Ishikawa (cell line): Measurements from ENCODE around the gene MS4A12.

ENCODE experiments used
- CEBPB ChIP-seq: IDR thresholded peaks from 2 replicates; pipeline ENCODE4 v1.6.1; 2012
- CREB1 ChIP-seq: IDR thresholded peaks from 2 replicates; pipeline ENCODE4 v1.6.1; 2012; ENCODE audit warnings: low read depth
- EGR1 ChIP-seq: IDR thresholded peaks from 2 replicates; pipeline ENCODE4 v1.6.1; 2012
- EP300 ChIP-seq: IDR thresholded peaks from 2 replicates; pipeline ENCODE4 v1.6.1; 2012; ENCODE audit warnings: borderline replicate concordance
- FOXM1 ChIP-seq: IDR thresholded peaks from 2 replicates; pipeline ENCODE4 v1.6.1; 2012; ENCODE audit warnings: low read depth, borderline replicate concordance
- NFIC ChIP-seq: IDR thresholded peaks from 2 replicates; pipeline ENCODE4 v1.6.1; 2012
- RAD21 ChIP-seq: IDR thresholded peaks from 2 replicates; pipeline ENCODE4 v1.6.1; 2012; ENCODE audit warnings: low read depth
- TAF1 ChIP-seq: IDR thresholded peaks from 2 replicates; pipeline ENCODE4 v1.6.1; 2012; ENCODE audit warnings: low read depth, mild to moderate bottlenecking
- USF1 ChIP-seq: IDR thresholded peaks from 2 replicates; pipeline ENCODE4 v1.6.1; 2012
- YY1 ChIP-seq: IDR thresholded peaks from 2 replicates; pipeline ENCODE4 v1.6.1; 2012; ENCODE audit warnings: low read depth
- TF ChIP-seq, protein P1 (sequence below): IDR thresholded peaks from 2 replicates; pipeline ENCODE4 v1.6.1; 2012

DNA sequence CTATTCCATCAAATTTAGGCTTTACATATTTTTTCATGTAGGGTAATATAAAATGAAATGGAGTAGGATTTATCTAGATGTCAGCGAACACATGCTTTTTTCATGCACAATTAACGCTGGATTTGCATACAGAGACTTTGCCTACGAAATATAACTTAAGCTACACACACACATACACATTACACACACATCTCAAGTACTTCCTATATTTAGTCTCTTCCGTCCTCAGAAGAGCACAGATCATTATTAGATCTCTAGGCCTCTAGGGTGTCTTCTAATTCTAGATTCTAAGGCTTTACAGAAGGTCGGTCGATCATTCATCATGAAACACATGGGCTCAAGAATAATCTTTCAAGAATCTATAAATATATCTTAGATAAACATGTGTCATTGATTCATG is 18.8 kb downstream of the MS4A12 start:
- no peak for TF ChIP-seq EP300
- TF ChIP-seq, protein P1, sequence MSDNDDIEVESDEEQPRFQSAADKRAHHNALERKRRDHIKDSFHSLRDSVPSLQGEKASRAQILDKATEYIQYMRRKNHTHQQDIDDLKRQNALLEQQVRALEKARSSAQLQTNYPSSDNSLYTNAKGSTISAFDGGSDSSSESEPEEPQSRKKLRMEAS: no peak
- no peak for TF ChIP-seq NFIC
- TF ChIP-seq TAF1: no peak
- TF ChIP-seq EGR1: no peak
- TF ChIP-seq YY1: no peak
- TF ChIP-seq FOXM1: no peak
- no peak for TF ChIP-seq RAD21
- no peak for TF ChIP-seq CEBPB
- TF ChIP-seq USF1: no peak
- TF ChIP-seq CREB1: no peak
